ENCODE measurements around the gene BFAR. TPM values are rescaled to one million over a fixed set of nuclear protein-coding genes. Genes with fewer than 3 reads are reported as not detected.

Gene BFAR
- total RNA-seq, 1 experiment from 2014 or later, result 91.7 TPM

Other genes starting within 250 kb of the BFAR start
- gene PARN, start 2.7 kb upstream of the BFAR start, total RNA-seq (2021), result 56.2 and 57.1 TPM in 2 replicates
- gene PLA2G10, start 61.4 kb downstream of the BFAR start, total RNA-seq (2021), result 1.0 and 2.2 TPM in 2 replicates
- gene NPIPA3, start 70.5 kb downstream of the BFAR start, total RNA-seq (2021), result 1.1 and 1.3 TPM in 2 replicates
- 15.8 and 16.6 TPM in 2 replicates for gene NPIPA2, start 109.6 kb downstream of the BFAR start, total RNA-seq (2021)
- 102 and 104 TPM in 2 replicates for gene NOMO1, start 200.8 kb downstream of the BFAR start, total RNA-seq (2021)